Naive thymus-derived CD8-positive, alpha-beta T cell (primary cell): ENCODE results near the gene GABPB1. TPM values are rescaled to one million over a fixed set of nuclear protein-coding genes. Genes with fewer than 3 reads are reported as not detected.

Experiments
- ATAC-seq, 2 donors: fragments of 150-1000 bp; cut with Tn5 transposase in 1 of 2; sonication (Bioruptor Pico), chemical (Tn5 transposase) in 1 of 2; 1 replicate in 1 of 2; 2 replicates in 1 of 2; pipeline ENCODE4 v1.10.0; 2021; ENCODE audit warnings: mild to moderate bottlenecking in 2 of 2, moderate library complexity in 2 of 2
- POLR2A ChIA-PET: fragments of 350-600 bp; sonication (Branson Sonifier 250); formaldehyde crosslinking; loops from one replicate; lab custom pipeline; 2021; ENCODE audit warnings: antibody characterized with exemption; lab: Charles Lee
- DNase-seq, 10 donors: peaks; one replicate each; pipeline versions ENCODE4 v3.0.0 to v3.0.0-alpha.2; 2020 to 2022
- H3K27ac Mint-ChIP-seq, 10 donors: one replicate each; pipeline ENCODE4 v1.8.0; 2020 to 2022; ENCODE audit warnings: mild to moderate bottlenecking in 10 of 10, mixed read lengths in 10 of 10, moderate library complexity in 4 of 10, inconsistent platforms in 1 of 10
- H3K27me3 Mint-ChIP-seq, 5 donors: one replicate each; pipeline ENCODE4 v1.8.0; 2021 to 2022; ENCODE audit warnings: mixed read lengths in 5 of 5
- H3K36me3 Mint-ChIP-seq, 3 donors: one replicate each; pipeline ENCODE4 v1.8.0; 2020 to 2022; ENCODE audit warnings: mixed read lengths in 3 of 3, mild to moderate bottlenecking in 2 of 3, inconsistent platforms in 1 of 3
- H3K4me1 Mint-ChIP-seq, 4 donors: one replicate each; pipeline ENCODE4 v1.8.0; 2021 to 2022; ENCODE audit warnings: mixed read lengths in 4 of 4
- H3K4me3 Mint-ChIP-seq, 10 donors: one replicate each; pipeline ENCODE4 v1.8.0; 2020 to 2022; ENCODE audit warnings: mild to moderate bottlenecking in 10 of 10, mixed read lengths in 10 of 10, moderate library complexity in 6 of 10, inconsistent platforms in 1 of 10
- H3K9me3 Mint-ChIP-seq, 9 donors: one replicate each; pipeline ENCODE4 v1.8.0; 2020 to 2022; ENCODE audit warnings: mixed read lengths in 9 of 9, mild to moderate bottlenecking in 3 of 9, inconsistent platforms in 1 of 9, moderate library complexity in 1 of 9
- polyA plus RNA-seq, 3 donors: library from polyadenylated mRNA; unstranded; fragments of 300-500 nt; fragmentation: Illumina TruSeq; gene quantifications; one replicate each; pipeline ENCODE4 v1.2.3, GENCODE V29; 2021
- total RNA-seq, 8 experiments: library from RNA in 2 of 8; stranded (reverse) in 2 of 8; gene quantifications; one replicate each; pipeline ENCODE4 v1.2.3 and lab custom pipeline; 2021 to 2026

GABPB1 gene
- total and polyA plus RNA-seq, 5 experiments from 2014 or later: 20.6 to 29.9 (median 25.1) TPM

DNA sequence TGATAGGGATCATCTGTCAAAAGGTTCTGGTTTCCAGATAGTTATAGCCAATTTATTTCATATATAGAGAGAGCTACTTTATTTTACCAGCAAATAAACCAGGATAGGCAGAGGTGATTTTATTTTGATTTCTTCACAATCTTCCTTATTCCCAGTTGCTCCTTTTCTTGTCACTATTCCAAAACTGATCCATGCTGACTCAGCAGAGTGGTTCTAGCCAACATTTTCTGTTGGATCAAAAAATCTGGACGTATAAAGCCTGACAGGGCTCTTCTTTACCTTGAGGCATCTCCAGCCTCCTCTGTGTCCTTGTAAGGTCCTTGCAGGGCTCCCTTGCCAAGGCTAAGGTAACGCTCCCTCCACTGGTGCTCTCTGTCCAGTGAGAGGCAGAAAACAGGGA lies 105.3 kb downstream of the GABPB1 start:
- Mint-ChIP-seq H3K27me3 (peaks cover 0 to 7% (median 0%) of the 10 kb centered on the region in 5 donors), H3K4me3 (no peak overlapping the region), H3K27ac (no peak overlapping the region), H3K36me3 (no peaks in the 10 kb centered on the region), H3K4me1 (peaks cover 6 to 25% (median 19%) of the 10 kb centered on the region in 4 donors), H3K9me3 (no peaks in the 10 kb centered on the region)
- DNase-seq: no peak
- POLR2A ChIA-PET: no interaction called here
- ATAC-seq: no peak

DNA sequence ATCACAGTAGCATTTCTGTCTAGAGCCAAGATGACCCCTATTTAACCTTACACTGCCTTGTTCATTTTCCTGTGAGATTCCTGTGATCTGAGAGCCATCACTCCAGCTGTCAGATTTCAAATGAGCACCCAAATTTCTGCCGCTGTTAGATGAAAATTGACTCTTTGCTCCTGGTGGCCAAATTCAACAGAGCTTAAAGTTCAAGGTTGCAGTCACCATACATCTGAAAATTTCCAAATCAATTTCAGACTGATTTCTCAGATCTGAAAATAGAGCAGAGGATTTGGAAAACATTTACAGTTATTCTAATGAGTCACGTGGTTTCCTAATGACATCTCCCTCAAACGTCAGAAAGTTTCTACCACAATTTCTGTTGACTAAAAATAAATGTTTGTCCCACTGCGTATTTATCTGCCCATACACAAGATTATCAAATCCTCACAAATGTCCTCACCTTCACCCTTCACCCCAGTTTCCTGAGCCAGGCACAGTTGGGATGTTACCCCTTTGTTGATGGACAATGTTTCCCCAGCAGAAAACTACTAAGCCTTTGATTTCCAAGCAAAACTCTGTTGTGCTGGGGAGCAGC lies 105.9 kb downstream of the GABPB1 start:
- POLR2A ChIA-PET: no interaction called here
- H3K27ac Mint-ChIP-seq: peak overlapping the region in 8 of 10 donors; percentile 3 to 96 (median 82)
- no peaks in the 10 kb centered on the region for H3K9me3 Mint-ChIP-seq
- ATAC-seq: no peak
- H3K4me1 Mint-ChIP-seq: peaks cover 6 to 25% (median 19%) of the 10 kb centered on the region in 4 donors
- H3K4me3 Mint-ChIP-seq: peak overlapping the region in 2 of 10 donors; percentile 28 to 38
- no peaks in the 10 kb centered on the region for H3K36me3 Mint-ChIP-seq
- peaks cover 0 to 3% (median 0%) of the 10 kb centered on the region in 5 donors for H3K27me3 Mint-ChIP-seq
- no peak for DNase-seq

DNA sequence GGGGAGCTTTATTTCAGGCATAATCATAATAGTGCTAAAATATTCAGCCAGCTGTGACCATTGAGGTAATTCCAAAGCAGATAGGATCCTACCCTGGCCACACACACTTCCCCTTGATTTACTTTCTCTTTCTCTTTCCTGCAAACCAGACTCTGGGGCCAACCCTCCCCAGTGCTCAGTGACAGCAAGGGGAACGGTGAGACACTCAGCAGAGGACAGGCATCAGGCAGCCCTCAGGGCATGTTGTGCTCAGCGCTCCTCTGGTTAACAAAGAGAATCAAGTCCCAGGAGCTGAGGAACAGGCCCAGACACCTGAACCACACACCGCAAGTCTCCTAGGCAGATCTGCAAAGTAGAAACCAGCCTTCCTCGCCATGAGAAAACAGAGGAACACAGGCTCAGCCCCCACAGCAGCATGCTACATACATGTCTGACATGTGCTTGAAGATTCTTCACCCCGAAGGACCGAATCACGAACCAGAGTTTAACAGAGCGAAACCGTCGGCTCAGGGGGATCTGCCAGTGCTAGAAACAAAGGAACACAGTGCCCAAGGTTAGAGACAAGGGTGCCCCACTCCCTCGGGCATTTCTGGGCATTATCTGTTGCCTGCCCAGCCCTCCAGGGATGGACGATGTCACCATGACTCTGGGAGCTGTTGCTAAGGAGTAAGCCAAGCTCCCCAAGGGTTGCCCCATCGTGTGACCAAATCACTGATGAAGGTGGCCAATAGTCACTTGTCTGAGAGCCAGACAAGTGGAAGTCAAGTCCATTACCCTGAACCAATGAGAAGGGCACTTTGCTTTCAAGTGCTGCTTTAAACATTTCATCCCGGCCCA lies 107.0 kb downstream of the GABPB1 start:
- H3K27ac Mint-ChIP-seq: peak overlapping the region; percentile 89 to 98 (median 93)
- peak overlapping the region; percentile 63 to 86 (median 78) for H3K4me3 Mint-ChIP-seq
- peaks cover 0 to under 1% (median 0%) of the 10 kb centered on the region in 5 donors for H3K27me3 Mint-ChIP-seq
- DNase-seq (peak in 9 of 10 donors; percentile 1 to 69 (median 27)), ATAC-seq (peak; percentile 97 to 99)
- POLR2A ChIA-PET: interaction anchor here (2.0 kb wide), 1 partner anchor 107 kb away, joined by 10 read pairs; the partner anchor contains the start of gene GABPB1
- no peaks in the 10 kb centered on the region for H3K36me3 Mint-ChIP-seq
- H3K9me3 Mint-ChIP-seq: no peaks in the 10 kb centered on the region
- H3K4me1 Mint-ChIP-seq: peaks cover 6 to 25% (median 19%) of the 10 kb centered on the region in 4 donors

GRCh38 chr15:50246631-50247030 lies 108.4 kb downstream of the GABPB1 start:
- Mint-ChIP-seq H3K4me1 (peaks cover 6 to 25% (median 19%) of the 10 kb centered on the region in 4 donors), H3K4me3 (peak overlapping the region in 1 of 10 donors; percentile 19), H3K36me3 (no peaks in the 10 kb centered on the region), H3K27ac (peak overlapping the region in 1 of 10 donors; percentile 57), H3K27me3 (no peaks in the 10 kb centered on the region), H3K9me3 (no peaks in the 10 kb centered on the region)
- DNase-seq: no peak
- ATAC-seq: no peak
- POLR2A ChIA-PET: interaction anchor here (2.0 kb wide), 1 partner anchor 109 kb away, joined by 10 read pairs; the partner anchor contains the start of gene GABPB1

DNA sequence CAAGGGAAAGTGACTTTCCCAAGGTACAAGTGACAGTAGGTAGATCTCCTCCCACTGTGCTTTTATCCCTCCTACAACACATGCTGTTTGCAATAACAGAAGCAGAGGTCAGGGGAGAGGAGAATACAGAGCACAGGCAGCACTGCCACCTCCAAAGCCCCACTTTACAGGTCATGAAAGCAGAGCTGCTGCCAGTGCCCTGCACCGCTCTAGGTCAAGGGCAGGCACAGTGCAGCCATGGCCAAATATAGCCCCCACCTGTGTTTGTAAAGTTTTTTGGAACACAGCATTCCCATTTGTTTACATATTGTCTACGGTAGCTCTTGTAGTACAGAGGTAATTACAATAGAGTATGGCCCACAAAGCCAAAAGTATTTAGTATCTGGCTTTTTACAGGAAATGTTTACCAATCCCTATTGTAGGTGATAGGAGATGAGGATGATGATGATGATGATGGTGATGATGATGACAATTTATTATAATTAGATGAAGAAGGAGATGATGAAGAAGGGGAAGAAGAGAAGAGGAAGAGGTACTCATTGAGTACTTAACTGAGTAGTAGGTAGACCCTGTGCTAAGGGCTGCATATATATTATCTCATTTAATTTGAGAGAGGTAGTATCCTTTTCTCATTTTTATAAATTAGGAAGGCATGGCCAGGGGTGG lies 109.9 kb downstream of the GABPB1 start:
- peak overlapping the region in 1 of 10 donors; percentile 0 for H3K27ac Mint-ChIP-seq
- no peak for ATAC-seq
- no peaks in the 10 kb centered on the region for H3K9me3 Mint-ChIP-seq
- no peaks in the 10 kb centered on the region for H3K36me3 Mint-ChIP-seq
- H3K4me1 Mint-ChIP-seq: peaks cover 8 to 25% (median 19%) of the 10 kb centered on the region in 4 donors
- H3K27me3 Mint-ChIP-seq: no peaks in the 10 kb centered on the region
- no peak for DNase-seq
- H3K4me3 Mint-ChIP-seq: no peak overlapping the region
- POLR2A ChIA-PET: no interaction called here

DNA sequence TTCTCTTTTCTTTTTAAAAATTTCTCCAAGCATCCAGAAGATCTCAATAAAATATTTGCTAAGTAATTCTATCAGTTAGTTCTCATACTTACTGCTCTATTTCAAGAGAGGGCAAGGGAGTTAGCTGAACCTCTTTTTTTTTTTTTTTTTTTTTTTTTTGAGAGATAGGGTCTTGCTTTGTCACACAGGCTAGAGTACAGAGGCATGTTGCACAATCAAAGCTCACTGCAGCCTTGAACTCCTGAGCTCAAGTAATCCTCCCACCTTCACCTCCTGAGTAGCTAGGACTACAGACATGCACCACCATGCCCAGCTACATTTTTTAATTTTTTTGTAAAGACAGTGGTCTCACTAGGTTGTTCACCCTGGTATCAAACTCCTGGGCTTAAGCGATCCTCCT lies 110.8 kb downstream of the GABPB1 start:
- Mint-ChIP-seq H3K4me1 (peaks cover 8 to 24% (median 18%) of the 10 kb centered on the region in 4 donors), H3K27ac (no peak overlapping the region), H3K27me3 (no peaks in the 10 kb centered on the region), H3K4me3 (no peak overlapping the region), H3K9me3 (no peaks in the 10 kb centered on the region), H3K36me3 (no peaks in the 10 kb centered on the region)
- POLR2A ChIA-PET: no interaction called here
- DNase-seq (no peak), ATAC-seq (no peak)

DNA sequence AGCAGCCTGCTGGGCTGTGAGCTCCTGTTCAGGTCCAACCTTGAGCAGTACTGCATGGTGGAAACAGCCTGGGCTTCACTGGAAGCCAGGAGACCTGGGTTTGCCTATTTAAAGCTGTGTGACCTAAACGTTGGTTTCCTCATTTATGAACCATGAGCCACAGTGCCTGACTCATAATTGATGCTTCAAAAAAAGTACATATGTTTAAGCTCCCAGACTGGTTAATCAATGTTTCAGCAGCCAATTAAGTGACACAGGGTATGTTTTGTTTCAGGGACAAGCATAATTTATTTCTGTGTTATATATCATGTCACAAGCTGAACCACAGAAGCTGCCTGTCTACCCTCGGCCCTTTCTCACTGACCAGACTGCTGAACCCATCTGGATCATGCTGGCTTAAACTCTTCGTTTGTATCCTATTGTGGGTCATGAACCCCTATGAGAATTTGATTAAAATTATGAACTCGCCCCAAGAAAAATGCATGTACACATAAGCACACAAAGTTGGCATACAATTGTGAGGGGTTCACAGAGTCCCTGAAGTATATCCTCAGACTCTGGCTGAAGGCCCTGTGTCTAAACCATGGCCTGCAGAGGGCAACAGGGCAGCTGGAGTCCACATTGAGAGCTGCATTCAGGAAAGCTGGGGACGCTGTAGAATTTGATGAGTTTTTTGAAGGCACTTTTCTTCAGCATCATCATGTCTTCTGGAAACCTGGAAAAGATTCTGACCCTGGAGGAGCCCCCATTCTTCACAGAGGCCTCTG lies 113.1 kb downstream of the GABPB1 start:
- Mint-ChIP-seq H3K27me3 (no peaks in the 10 kb centered on the region), H3K36me3 (no peaks in the 10 kb centered on the region), H3K27ac (no peak overlapping the region), H3K9me3 (no peaks in the 10 kb centered on the region), H3K4me3 (no peak overlapping the region), H3K4me1 (peaks cover 0 to 2% (median 1%) of the 10 kb centered on the region in 4 donors)
- ATAC-seq (no peak), DNase-seq (no peak)
- POLR2A ChIA-PET: no interaction called here

- peaks cover 0 to 2% (median 0%) of the 10 kb centered on the region in 4 donors for H3K4me1 Mint-ChIP-seq
- POLR2A ChIA-PET: no interaction called here
- DNase-seq (no peak), ATAC-seq (no peak)
- no peaks in the 10 kb centered on the region for H3K36me3 Mint-ChIP-seq
- no peaks in the 10 kb centered on the region for H3K9me3 Mint-ChIP-seq
- H3K27ac Mint-ChIP-seq: no peak overlapping the region
- no peak overlapping the region for H3K4me3 Mint-ChIP-seq
- no peaks in the 10 kb centered on the region for H3K27me3 Mint-ChIP-seq
Measured at GRCh38 chr15:50238255-50238654, 116.7 kb downstream of the GABPB1 start.

- Mint-ChIP-seq H3K36me3 (no peaks in the 10 kb centered on the region), H3K9me3 (no peaks in the 10 kb centered on the region), H3K4me3 (no peak overlapping the region), H3K27me3 (no peaks in the 10 kb centered on the region), H3K27ac (no peak overlapping the region), H3K4me1 (peaks cover 0 to 2% (median 0%) of the 10 kb centered on the region in 4 donors)
- ATAC-seq: no peak
- POLR2A ChIA-PET: no interaction called here
- DNase-seq: no peak
Measured at GRCh38 chr15:50236433-50236832, 118.6 kb downstream of the GABPB1 start.

- H3K4me3 Mint-ChIP-seq: no peak overlapping the region
- no peaks in the 10 kb centered on the region for H3K4me1 Mint-ChIP-seq
- no peaks in the 10 kb centered on the region for H3K9me3 Mint-ChIP-seq
- DNase-seq: no peak
- no peaks in the 10 kb centered on the region for H3K36me3 Mint-ChIP-seq
- no peaks in the 10 kb centered on the region for H3K27me3 Mint-ChIP-seq
- POLR2A ChIA-PET: no interaction called here
- no peak for ATAC-seq
- no peak overlapping the region for H3K27ac Mint-ChIP-seq
Measured at GRCh38 chr15:50235794-50236193, 119.2 kb downstream of the GABPB1 start.

- no peak for ATAC-seq
- no peak overlapping the region for H3K4me3 Mint-ChIP-seq
- POLR2A ChIA-PET: no interaction called here
- H3K27ac Mint-ChIP-seq: no peak overlapping the region
- no peaks in the 10 kb centered on the region for H3K36me3 Mint-ChIP-seq
- no peaks in the 10 kb centered on the region for H3K9me3 Mint-ChIP-seq
- H3K27me3 Mint-ChIP-seq: no peaks in the 10 kb centered on the region
- no peak for DNase-seq
- H3K4me1 Mint-ChIP-seq: no peaks in the 10 kb centered on the region
Measured at GRCh38 chr15:50234764-50235163, 120.2 kb downstream of the GABPB1 start.

DNA sequence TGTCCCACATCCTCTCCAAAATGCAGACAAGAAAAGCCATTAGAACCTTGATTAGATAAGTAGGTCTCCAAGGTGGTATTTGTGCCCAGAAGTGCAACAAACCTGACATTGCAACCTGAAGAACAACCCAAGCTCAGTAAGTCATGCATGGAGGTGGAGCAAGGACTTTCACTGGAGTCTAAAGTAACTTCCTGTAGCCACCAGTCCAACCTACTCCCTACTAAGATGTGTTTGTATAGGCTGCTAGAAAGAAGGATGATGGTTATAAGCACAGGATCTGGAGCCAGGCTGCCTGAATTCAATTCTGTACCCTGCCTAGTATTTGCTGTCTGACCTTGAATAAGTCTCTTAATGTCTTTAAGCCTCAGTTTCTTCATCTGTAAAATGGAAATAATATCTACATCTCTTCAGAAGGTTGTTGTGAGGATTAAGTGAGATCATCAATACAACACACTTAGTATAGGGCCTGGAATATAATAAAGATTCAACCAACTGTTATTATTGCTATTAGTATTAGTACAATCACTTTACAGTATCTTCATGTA lies 121.7 kb downstream of the GABPB1 start:
- POLR2A ChIA-PET: no interaction called here
- H3K27ac Mint-ChIP-seq: no peak overlapping the region

More for the DNA sequence above, 121.7 kb downstream of the GABPB1 start:
- H3K4me3 Mint-ChIP-seq: no peak overlapping the region
- no peak for ATAC-seq
- no peak for DNase-seq
- no peaks in the 10 kb centered on the region for H3K36me3 Mint-ChIP-seq
- H3K9me3 Mint-ChIP-seq: no peaks in the 10 kb centered on the region
- no peaks in the 10 kb centered on the region for H3K27me3 Mint-ChIP-seq
- peaks cover 0 to 1% (median 0%) of the 10 kb centered on the region in 4 donors for H3K4me1 Mint-ChIP-seq
